GM23338 (cell line): ENCODE data around the gene RAB1B. TPM values are rescaled to one million over a fixed set of nuclear protein-coding genes. Genes with fewer than 3 reads are reported as not detected.

Source experiments
- ATAC-seq: fragments of 200-7000 bp; cut with Tn5 transposase; 3 replicates; pipeline ENCODE4 v1.9.1; 2020
- DNase-seq: peaks from one replicate; pipeline ENCODE4 v3.0.0-alpha.2; 2015; ENCODE audit warnings: low spot score
- H2AFZ ChIP-seq: fragments of 200-600 bp; sonication (generic); 2 replicates; pipeline ENCODE4 v1.8.0; 2016; ENCODE audit warnings: antibody characterized with exemption, mild to moderate bottlenecking, moderate library complexity
- H3F3A ChIP-seq: fragments of 200-600 bp; sonication (generic); replicated peaks from 2 replicates; pipeline ENCODE4 v1.8.0; 2017; ENCODE audit warnings: antibody characterized with exemption, mixed run types, low read depth
- H3K27ac ChIP-seq: fragments of 200-600 bp; sonication (generic); 2 replicates; pipeline ENCODE4 v1.6.1; 2016; ENCODE audit warnings: low read depth
- H3K27me3 ChIP-seq: fragments of 200-600 bp; sonication (generic); 2 replicates; pipeline ENCODE4 v1.8.0; 2016; ENCODE audit warnings: mild to moderate bottlenecking, mixed run types, moderate library complexity; ENCODE audit not compliant: insufficient read depth
- H3K36me3 ChIP-seq: fragments of 200-600 bp; sonication (generic); 2 replicates; pipeline ENCODE4 v1.8.0; 2016; ENCODE audit warnings: mild to moderate bottlenecking; ENCODE audit not compliant: insufficient read depth
- H3K4me1 ChIP-seq: fragments of 200-600 bp; sonication (generic); 2 replicates; pipeline ENCODE4 v1.8.0; 2016; ENCODE audit warnings: mild to moderate bottlenecking, moderate library complexity; ENCODE audit not compliant: insufficient read depth
- H3K4me2 ChIP-seq: fragments of 200-600 bp; sonication (generic); 2 replicates; pipeline ENCODE4 v1.7.1; 2017; ENCODE audit warnings: mixed run types
- H3K4me3 ChIP-seq: fragments of 200-600 bp; sonication (generic); 2 replicates; pipeline ENCODE4 v1.6.1; 2016; ENCODE audit warnings: mixed run types
- H3K79me2 ChIP-seq: fragments of 200-600 bp; sonication (generic); replicated peaks from 2 replicates; pipeline ENCODE4 v1.8.0; 2017; ENCODE audit warnings: mild to moderate bottlenecking; ENCODE audit not compliant: insufficient read depth
- H3K9me2 ChIP-seq: fragments of 200-600 bp; sonication (generic); 2 replicates; pipeline ENCODE4 v1.8.0; 2017; ENCODE audit not compliant: insufficient read depth
- H4K20me1 ChIP-seq: fragments of 200-600 bp; sonication (generic); replicated peaks from 2 replicates; pipeline ENCODE4 v1.8.0; 2017; ENCODE audit warnings: mild to moderate bottlenecking; ENCODE audit not compliant: insufficient read depth
- H3K27ac Mint-ChIP-seq: 2 replicates; pipeline ENCODE4 v1.8.0; 2020; ENCODE audit warnings: inconsistent platforms, mild to moderate bottlenecking, moderate library complexity, mixed read lengths
- H3K27me3 Mint-ChIP-seq: 3 replicates; pipeline ENCODE4 v1.8.0; 2022; ENCODE audit warnings: low read depth, mild to moderate bottlenecking, moderate library complexity, mixed read lengths, inconsistent platforms; ENCODE audit not compliant: insufficient read depth, poor library complexity
- H3K36me3 Mint-ChIP-seq: 3 replicates; pipeline ENCODE4 v1.8.0; 2021; ENCODE audit warnings: low read depth, mild to moderate bottlenecking, inconsistent platforms, moderate library complexity, mixed read lengths
- H3K4me1 Mint-ChIP-seq: 3 replicates; pipeline ENCODE4 v1.8.0; 2020; ENCODE audit warnings: mild to moderate bottlenecking, inconsistent platforms, mixed read lengths
- H3K4me3 Mint-ChIP-seq: 3 replicates; pipeline ENCODE4 v1.8.0; 2021; ENCODE audit warnings: moderate library complexity, mild to moderate bottlenecking, inconsistent platforms, mixed read lengths
- H3K9me3 Mint-ChIP-seq: 3 replicates; pipeline ENCODE4 v1.8.0; 2020; ENCODE audit warnings: moderate library complexity, mild to moderate bottlenecking, inconsistent platforms, mixed read lengths
- CREB1 ChIP-seq: fragments of 250-450 bp; sonication (Bioruptor Pico); IDR thresholded peaks from 2 replicates; pipeline ENCODE4 v1.5.0; 2020; ENCODE audit warnings: low read depth, mild to moderate bottlenecking, moderate library complexity
- CTCF ChIP-seq, 2 experiments: fragments of 200-600 bp in 1 of 2; sonication (generic) in 1 of 2; conservative IDR thresholded peaks; 2 replicates each; pipeline versions ENCODE4 v1.5.1 to v1.6.1; 2016 to 2017; ENCODE audit warnings: antibody characterized with exemption in 2 of 2, low read depth in 2 of 2, mild to moderate bottlenecking in 2 of 2, moderate library complexity in 1 of 2
- EZH2 ChIP-seq: fragments of 200-600 bp; sonication (generic); IDR thresholded peaks from one replicate; pipeline ENCODE4 v1.8.0; 2017; ENCODE audit warnings: antibody characterized with exemption, mild to moderate bottlenecking, low read depth; ENCODE audit not compliant: unreplicated experiment
- EZH2phosphoT487 ChIP-seq: fragments of 200-600 bp; sonication (generic); IDR thresholded peaks from one replicate; pipeline ENCODE4 v1.8.1; 2018; ENCODE audit warnings: antibody characterized with exemption; ENCODE audit not compliant: unreplicated experiment
- JUNB ChIP-seq: IDR thresholded peaks from one replicate; pipeline ENCODE4 v1.6.1; 2016; ENCODE audit warnings: antibody characterized with exemption; ENCODE audit not compliant: unreplicated experiment
- NANOG ChIP-seq: IDR thresholded peaks from 2 replicates; pipeline ENCODE4 v1.6.1; 2016; ENCODE audit warnings: antibody characterized with exemption, borderline replicate concordance
- REST ChIP-seq: IDR thresholded peaks from one replicate; pipeline ENCODE4 v1.6.1; 2018; ENCODE audit warnings: antibody characterized with exemption; ENCODE audit not compliant: unreplicated experiment
- STAT1 ChIP-seq: IDR thresholded peaks from one replicate; pipeline ENCODE4 v1.6.1; 2016; ENCODE audit warnings: antibody characterized with exemption; ENCODE audit not compliant: unreplicated experiment
- ZNF114 ChIP-seq: fragments of 250-450 bp; sonication (Bioruptor Pico); IDR thresholded peaks from 2 replicates; pipeline ENCODE4 v1.5.0; 2020; ENCODE audit warnings: mild to moderate bottlenecking, moderate library complexity
- ZNF462 ChIP-seq: fragments of 250-450 bp; sonication (Bioruptor Pico); IDR thresholded peaks from 2 replicates; pipeline ENCODE4 v1.5.0; 2020; ENCODE audit warnings: mild to moderate bottlenecking, moderate library complexity
- polyA plus RNA-seq: library from polyadenylated mRNA; unstranded; fragments of >200 nt; fragmentation: Nextera tagmentation; extraction: Ambion mirVana; gene quantifications from 2 replicates; pipeline ENCODE4 v1.2.1, GENCODE V29; 2016
- total RNA-seq: library from RNA; depleted of rRNA; stranded (reverse); fragments of >200 nt; shearing (Covaris generic); gene quantifications from 2 replicates; pipeline ENCODE4 v1.2.3, GENCODE V29; 2014

Gene RAB1B
- total and polyA plus RNA-seq, 2 experiments from 2014 or later, result 30.5 to 92.7 TPM

- Histone ChIP-seq H3K4me3 (no peak overlapping the region), H3K9me2 (no peaks in the 10 kb centered on the region), H3K27ac (no peak overlapping the region), H3K4me2 (no peak overlapping the region), H3K27me3 (no peaks in the 10 kb centered on the region), H3K36me3 (no peaks in the 10 kb centered on the region; the same call in 1 of the 2 replicates), H3F3A (0 out of 2 replicates have a peak, but pooled peaks cover 11% of the 10 kb centered on the region), H3K79me2 (peaks cover 7% of the 10 kb centered on the region), H2AFZ (no peak overlapping the region), H4K20me1 (no peaks in the 10 kb centered on the region; the same call in none of the 2 replicates), H3K4me1 (peaks cover 14% of the 10 kb centered on the region)
- ATAC-seq, result no peak
- Mint-ChIP-seq H3K4me3 (no peak overlapping the region), H3K9me3 (no peaks in the 10 kb centered on the region), H3K27ac (no peak overlapping the region), H3K36me3 (no peaks in the 10 kb centered on the region; the same call in 2 of the 3 replicates), H3K27me3 (peaks cover 31% of the 10 kb centered on the region), H3K4me1 (peaks cover 32% of the 10 kb centered on the region)
- TF ChIP-seq REST (no peak), CTCF (conservative IDR thresholded peaks at IDR 0.05; ENCODE audit: low read depth in 2 of 2) (peak in 1 of 2 experiments; percentile 16; a peak in 2 of 4 replicates), EZH2 (no peak), CREB1 (no peak), EZH2phosphoT487 (no peak), NANOG (no peak), STAT1 (no peak), JUNB (no peak)
- no peak for DNase-seq
Observed at GRCh38 chr11:66283461-66284105, 15.1 kb downstream of the RAB1B start.

- Histone ChIP-seq H3K79me2 (peaks cover 9% of the 10 kb centered on the region), H3K36me3 (no peaks in the 10 kb centered on the region; the same call in 1 of the 2 replicates), H3K4me1 (peaks cover 14% of the 10 kb centered on the region), H3K27me3 (no peaks in the 10 kb centered on the region), H3F3A (0 out of 2 replicates have a peak, but pooled peaks cover 11% of the 10 kb centered on the region), H3K27ac (no peak overlapping the region), H3K9me2 (no peaks in the 10 kb centered on the region), H3K4me3 (no peak overlapping the region), H3K4me2 (no peak overlapping the region), H4K20me1 (no peaks in the 10 kb centered on the region; the same call in none of the 2 replicates), H2AFZ (no peak overlapping the region)
- DNase-seq (no peak), ATAC-seq (no peak)
- no peak overlapping the region for H3K27ac Mint-ChIP-seq
- H3K4me3 Mint-ChIP-seq, result no peak overlapping the region
- H3K4me1 Mint-ChIP-seq, result peaks cover 24% of the 10 kb centered on the region
- H3K9me3 Mint-ChIP-seq, result peaks cover 2% of the 10 kb centered on the region; the same call in 1 of the 3 replicates
- H3K27me3 Mint-ChIP-seq, result peaks cover 26% of the 10 kb centered on the region
- H3K36me3 Mint-ChIP-seq, result no peaks in the 10 kb centered on the region; the same call in 2 of the 3 replicates
- TF ChIP-seq EZH2phosphoT487 (no peak), ZNF462 (CRISPR knock-in tag) (no peak), ZNF114 (no peak)
Observed at GRCh38 chr11:66284526-66285078, 16.2 kb downstream of the RAB1B start.
